Measurements from ENCODE around the gene PMS2. TPM values are rescaled to one million over a fixed set of nuclear protein-coding genes. Genes with fewer than 3 reads are reported as not detected.
"Not testable (repeated sequence)": the region's sequence is repeated elsewhere in the genome, so short reads cannot be mapped to it uniquely, and the experiment has no call there.

PMS2 gene
- total RNA-seq, 2 donors from 2014 or later = 17.4 to 20.6 TPM

GRCh38 chr7:5979680-5980314 lies 29.1 kb downstream of the PMS2 start:
- H3K27ac Mint-ChIP-seq; ATAC-seq (replicated peaks); H3K4me1 Mint-ChIP-seq; H3K27me3 Mint-ChIP-seq; H3K9me3 Mint-ChIP-seq; H3K4me3 Mint-ChIP-seq: not testable (repeated sequence)
- H3K36me3 Mint-ChIP-seq (ENCODE audit: low read depth) = peaks cover 55% of the 10 kb centered on the region

GRCh38 chr7:5973580-5973979 lies 35.3 kb downstream of the PMS2 start:
- not testable (repeated sequence) for H3K4me1 Mint-ChIP-seq; H3K27ac Mint-ChIP-seq; H3K4me3 Mint-ChIP-seq; H3K9me3 Mint-ChIP-seq; ATAC-seq (replicated peaks); H3K27me3 Mint-ChIP-seq
- H3K36me3 Mint-ChIP-seq (ENCODE audit: low read depth) = peaks cover 16% of the 10 kb centered on the region

DNA sequence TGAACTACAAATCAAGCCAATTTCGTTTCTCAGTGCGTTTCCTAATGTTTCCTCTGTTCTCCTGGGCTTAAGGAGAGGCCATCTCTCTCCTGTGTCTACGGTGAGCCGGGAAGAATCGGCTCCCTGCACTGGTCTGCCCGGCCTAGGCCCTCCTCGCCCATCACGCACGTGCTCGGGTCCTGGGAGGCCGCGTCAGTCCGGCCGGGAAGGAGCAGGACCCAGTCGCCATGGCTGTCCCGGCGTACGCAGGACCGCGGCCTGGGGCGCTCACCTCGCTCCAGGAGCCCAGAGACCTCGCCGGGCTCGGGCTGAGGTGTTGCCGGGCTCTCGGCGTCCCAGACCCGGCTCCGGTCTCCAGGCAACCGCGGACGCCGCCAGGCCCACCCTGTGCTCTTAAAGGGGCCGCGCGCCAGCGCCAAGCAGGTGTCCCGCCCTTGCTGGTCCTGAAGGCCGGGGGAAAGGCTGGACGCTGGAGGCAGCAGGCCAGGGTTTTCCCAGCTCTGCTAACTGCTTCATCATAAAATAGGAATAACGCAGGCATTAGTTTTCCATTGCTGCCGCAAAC lies 38.4 kb downstream of the PMS2 start, which contains the start of gene RSPH10B:
Gene RSPH10B, minus strand, starts transcription at position 343 of the 565 bp plus-strand sequence. CDS start 3,573 bp downstream, outside the sequence.
- peak; percentile 18 for ATAC-seq (replicated peaks)
- not testable (repeated sequence) for H3K4me3 Mint-ChIP-seq; H3K27me3 Mint-ChIP-seq; H3K36me3 Mint-ChIP-seq (ENCODE audit: low read depth); H3K27ac Mint-ChIP-seq; H3K4me1 Mint-ChIP-seq; H3K9me3 Mint-ChIP-seq

DNA sequence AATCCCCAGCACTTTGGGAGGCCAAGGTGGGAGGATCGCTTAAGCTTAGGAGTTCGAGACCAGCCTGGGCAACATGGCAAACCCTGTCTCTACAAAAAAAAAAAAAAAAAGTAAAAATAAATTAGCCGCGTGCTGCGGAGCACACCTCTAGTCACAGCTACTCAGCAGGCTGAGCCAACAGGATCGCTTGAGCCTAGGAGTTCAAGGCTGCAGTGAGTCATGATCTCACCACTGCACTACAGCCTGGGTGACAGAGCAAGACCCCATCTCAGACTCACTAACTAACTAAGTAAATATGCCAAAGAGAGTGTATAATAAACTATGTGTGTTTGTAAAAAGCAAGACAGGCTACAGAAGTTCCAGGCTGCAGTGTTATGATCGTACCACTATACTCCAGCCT lies 45.0 kb downstream of the PMS2 start:
- H3K4me3 Mint-ChIP-seq; H3K36me3 Mint-ChIP-seq (ENCODE audit: low read depth); H3K27me3 Mint-ChIP-seq; ATAC-seq (replicated peaks); H3K9me3 Mint-ChIP-seq; H3K27ac Mint-ChIP-seq; H3K4me1 Mint-ChIP-seq: not testable (repeated sequence)

DNA sequence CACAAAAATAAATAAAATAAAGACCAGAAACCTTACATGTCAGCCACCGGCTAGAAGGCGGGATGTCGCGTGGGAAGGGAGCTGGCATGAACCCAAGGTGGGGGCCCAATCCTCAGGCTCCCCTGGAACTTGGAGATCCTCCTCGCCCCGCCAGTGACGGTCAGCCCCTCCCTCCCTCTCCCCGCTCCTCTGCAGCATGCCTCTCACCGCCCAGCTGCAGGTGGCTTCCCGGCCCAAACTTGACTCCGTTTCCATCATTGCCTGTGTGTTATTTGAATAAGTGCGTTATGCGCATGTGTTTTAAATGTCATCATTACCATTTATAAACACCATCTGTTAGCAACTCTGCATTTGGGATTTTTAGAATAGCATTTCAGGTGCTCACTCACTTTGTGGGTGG lies 45.6 kb downstream of the PMS2 start:
- not testable (repeated sequence) for ATAC-seq (replicated peaks); H3K36me3 Mint-ChIP-seq (ENCODE audit: low read depth); H3K4me1 Mint-ChIP-seq; H3K4me3 Mint-ChIP-seq; H3K9me3 Mint-ChIP-seq; H3K27me3 Mint-ChIP-seq; H3K27ac Mint-ChIP-seq

- not testable (repeated sequence) for H3K4me1 Mint-ChIP-seq; H3K9me3 Mint-ChIP-seq; ATAC-seq (replicated peaks); H3K4me3 Mint-ChIP-seq; H3K36me3 Mint-ChIP-seq (ENCODE audit: low read depth); H3K27ac Mint-ChIP-seq; H3K27me3 Mint-ChIP-seq
These were observed 73.9 kb downstream of the PMS2 start for GRCh38 chr7:5934945-5935450.

- H3K4me3 Mint-ChIP-seq; H3K4me1 Mint-ChIP-seq; H3K27ac Mint-ChIP-seq; H3K27me3 Mint-ChIP-seq; H3K36me3 Mint-ChIP-seq (ENCODE audit: low read depth); H3K9me3 Mint-ChIP-seq; ATAC-seq (replicated peaks): not testable (repeated sequence)
These were observed 76.8 kb downstream of the PMS2 start for GRCh38 chr7:5931905-5932644.

GRCh38 chr7:5931250-5931649 lies 77.6 kb downstream of the PMS2 start:
- not testable (repeated sequence) for H3K36me3 Mint-ChIP-seq (ENCODE audit: low read depth); H3K27ac Mint-ChIP-seq; H3K4me3 Mint-ChIP-seq; H3K9me3 Mint-ChIP-seq; H3K4me1 Mint-ChIP-seq; ATAC-seq (replicated peaks); H3K27me3 Mint-ChIP-seq

- not testable (repeated sequence) for ATAC-seq (replicated peaks); H3K4me1 Mint-ChIP-seq; H3K27me3 Mint-ChIP-seq; H3K9me3 Mint-ChIP-seq; H3K4me3 Mint-ChIP-seq; H3K36me3 Mint-ChIP-seq (ENCODE audit: low read depth); H3K27ac Mint-ChIP-seq
These were observed 78.6 kb downstream of the PMS2 start for GRCh38 chr7:5930290-5930689.

- not testable (repeated sequence) for H3K27ac Mint-ChIP-seq; H3K27me3 Mint-ChIP-seq; H3K4me3 Mint-ChIP-seq; H3K9me3 Mint-ChIP-seq; H3K4me1 Mint-ChIP-seq; ATAC-seq (replicated peaks); H3K36me3 Mint-ChIP-seq (ENCODE audit: low read depth)
These were observed 82.5 kb downstream of the PMS2 start for GRCh38 chr7:5926263-5926870.

- not testable (repeated sequence) for H3K9me3 Mint-ChIP-seq, H3K4me3 Mint-ChIP-seq
- ATAC-seq (replicated peaks) = peak; percentile 47
These were observed 84.2 kb downstream of the PMS2 start for GRCh38 chr7:5924630-5925029.

DNA sequence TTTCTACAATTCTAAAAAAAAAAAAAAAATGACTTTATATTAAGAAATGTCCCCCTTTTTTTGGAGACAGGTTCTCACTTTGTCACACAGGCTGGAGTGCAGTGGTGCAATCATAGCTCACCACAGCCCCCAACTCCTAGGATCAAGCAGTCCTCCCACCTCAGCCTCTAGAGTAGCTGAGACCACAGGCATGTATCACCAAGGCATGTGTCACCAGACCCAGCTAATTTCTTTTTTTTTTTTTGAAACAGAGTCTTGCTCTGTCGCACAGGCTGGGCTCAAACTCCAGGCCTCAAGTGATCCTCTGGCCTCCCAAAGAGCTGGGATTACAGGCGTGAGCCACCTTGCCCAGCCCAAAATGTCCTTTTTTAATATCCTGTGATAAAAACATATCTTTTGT lies 84.7 kb downstream of the PMS2 start:
- not testable (repeated sequence) for H3K27ac Mint-ChIP-seq; H3K4me3 Mint-ChIP-seq; H3K9me3 Mint-ChIP-seq; H3K4me1 Mint-ChIP-seq; H3K36me3 Mint-ChIP-seq (ENCODE audit: low read depth); H3K27me3 Mint-ChIP-seq
- peak; percentile 37 for ATAC-seq (replicated peaks)

More at GRCh38 chr7:5924630-5925029, 84.2 kb downstream of the PMS2 start:
- H3K36me3 Mint-ChIP-seq (ENCODE audit: low read depth); H3K27ac Mint-ChIP-seq; H3K4me1 Mint-ChIP-seq; H3K27me3 Mint-ChIP-seq: not testable (repeated sequence)
